H9 (cell line): ENCODE measurements around the gene ARHGEF2. TPM values are rescaled to one million over a fixed set of nuclear protein-coding genes. Genes with fewer than 3 reads are reported as not detected.

Source experiments
- DNase-seq: peaks from one replicate; pipeline ENCODE4 v3.0.0-alpha.2; 2017
- H2AFZ ChIP-seq: one replicate; pipeline ENCODE4 v1.6.1; 2013; ENCODE audit warnings: mild to moderate bottlenecking, low read length, control low read depth, moderate library complexity
- H2AK5ac ChIP-seq: 2 replicates; pipeline ENCODE4 v1.6.1; 2013; ENCODE audit warnings: low read length, control low read depth, mixed read lengths; ENCODE audit not compliant: insufficient read length
- H2BK120ac ChIP-seq: one replicate; pipeline ENCODE4 v1.6.1; 2013; ENCODE audit warnings: low read depth, mild to moderate bottlenecking, low read length, control low read depth, inconsistent platforms; ENCODE audit not compliant: poor library complexity, severe bottlenecking
- H2BK12ac ChIP-seq: 2 replicates; pipeline ENCODE4 v1.6.1; 2013; ENCODE audit warnings: low read length, control low read depth, mixed read lengths, low read depth; ENCODE audit not compliant: insufficient read length
- H2BK15ac ChIP-seq: 2 replicates; pipeline ENCODE4 v1.6.1; 2013; ENCODE audit warnings: low read depth, low read length, control low read depth
- H2BK20ac ChIP-seq: one replicate; pipeline ENCODE4 v1.6.1; 2013; ENCODE audit warnings: low read depth, mild to moderate bottlenecking, low read length, control low read depth, inconsistent platforms; ENCODE audit not compliant: poor library complexity, severe bottlenecking
- H2BK5ac ChIP-seq: 2 replicates; pipeline ENCODE4 v1.6.1; 2013; ENCODE audit warnings: low read length, control low read depth, mixed read lengths; ENCODE audit not compliant: insufficient read length
- H3K14ac ChIP-seq: 2 replicates; pipeline ENCODE4 v1.6.1; 2013; ENCODE audit warnings: low read length, control low read depth; ENCODE audit not compliant: insufficient read depth
- H3K18ac ChIP-seq: 2 replicates; pipeline ENCODE4 v1.6.1; 2013; ENCODE audit warnings: low read depth, mild to moderate bottlenecking, mixed read lengths, low read length, control low read depth; ENCODE audit not compliant: insufficient read length
- H3K23ac ChIP-seq: 2 replicates; pipeline ENCODE4 v1.6.1; 2013; ENCODE audit warnings: low read length, control low read depth, mixed read lengths, low read depth; ENCODE audit not compliant: insufficient read length
- H3K23me2 ChIP-seq: 2 replicates; pipeline ENCODE4 v1.6.1; 2013; ENCODE audit warnings: low read depth, mild to moderate bottlenecking, mixed read lengths, low read length, control low read depth; ENCODE audit not compliant: insufficient read length, poor library complexity, severe bottlenecking
- H3K27ac ChIP-seq: 2 replicates; pipeline ENCODE4 v1.5.1; 2013; ENCODE audit warnings: low read length, control low read depth, mixed read lengths, low read depth; ENCODE audit not compliant: insufficient read length
- H3K27me3 ChIP-seq: 2 replicates; pipeline ENCODE4 v1.6.1; 2013; ENCODE audit warnings: low read length, control low read depth, inconsistent platforms; ENCODE audit not compliant: insufficient read depth
- H3K4ac ChIP-seq: 2 replicates; pipeline ENCODE4 v1.6.1; 2013; ENCODE audit warnings: low read depth, mild to moderate bottlenecking, control low read depth, inconsistent platforms, low read length, moderate library complexity
- H3K4me1 ChIP-seq: 2 replicates; pipeline ENCODE4 v1.6.1; 2013; ENCODE audit warnings: low read length, control low read depth, inconsistent platforms; ENCODE audit not compliant: insufficient read depth
- H3K4me2 ChIP-seq: 2 replicates; pipeline ENCODE4 v1.6.1; 2013; ENCODE audit warnings: low read length, control low read depth, mixed read lengths; ENCODE audit not compliant: insufficient read length, insufficient read depth
- H3K56ac ChIP-seq: 2 replicates; pipeline ENCODE4 v1.6.1; 2013; ENCODE audit warnings: low read depth, mild to moderate bottlenecking, mixed read lengths, low read length, control low read depth; ENCODE audit not compliant: insufficient read length
- H3K79me1 ChIP-seq: 2 replicates; pipeline ENCODE4 v1.6.1; 2013; ENCODE audit warnings: low read depth, mild to moderate bottlenecking, moderate library complexity, low read length, control low read depth, inconsistent platforms; ENCODE audit not compliant: insufficient read depth, poor library complexity, severe bottlenecking
- H3K79me2 ChIP-seq: 2 replicates; pipeline ENCODE4 v1.6.1; 2013; ENCODE audit warnings: low read length, control low read depth, inconsistent platforms; ENCODE audit not compliant: insufficient read depth
- H3K9ac ChIP-seq: 2 replicates; pipeline ENCODE4 v1.6.1; 2013; ENCODE audit warnings: low read length, control low read depth, mixed read lengths; ENCODE audit not compliant: insufficient read length; ENCODE audit errors: extremely low read depth
- H3K9me3 ChIP-seq: one replicate; pipeline ENCODE4 v1.6.1; 2013; ENCODE audit warnings: low read depth, low read length, inconsistent platforms; ENCODE audit not compliant: control insufficient read depth
- H3T11ph ChIP-seq: one replicate; pipeline ENCODE4 v1.6.1; 2013; ENCODE audit warnings: mild to moderate bottlenecking, low read length, control low read depth, inconsistent platforms
- H4K20me1 ChIP-seq: one replicate; pipeline ENCODE4 v1.6.1; 2013; ENCODE audit not compliant: control insufficient read depth, insufficient read length, insufficient read depth
- H4K5ac ChIP-seq: 2 replicates; pipeline ENCODE4 v1.6.1; 2013; ENCODE audit warnings: low read depth, mild to moderate bottlenecking, mixed read lengths, low read length, control low read depth; ENCODE audit not compliant: insufficient read length
- H4K8ac ChIP-seq: replicated peaks from 2 replicates; pipeline ENCODE4 v1.6.1; 2013; ENCODE audit warnings: low read length, control low read depth, mixed read lengths, low read depth; ENCODE audit not compliant: insufficient read length
- H4K91ac ChIP-seq: 2 replicates; pipeline ENCODE4 v1.6.1; 2013; ENCODE audit warnings: low read depth, mild to moderate bottlenecking, moderate library complexity, mixed read lengths, low read length, control low read depth; ENCODE audit not compliant: insufficient read length
- H3K27ac Mint-ChIP-seq, 3 experiments: 2 replicates in 2 of 3; 3 replicates in 1 of 3; pipeline ENCODE4 v1.8.0; 2020 to 2021; ENCODE audit warnings: mixed read lengths in 3 of 3, mild to moderate bottlenecking in 1 of 3, moderate library complexity in 1 of 3
- H3K27me3 Mint-ChIP-seq: 2 replicates; pipeline ENCODE4 v1.8.0; 2021; ENCODE audit warnings: low read depth, mild to moderate bottlenecking, moderate library complexity, mixed read lengths
- H3K36me3 Mint-ChIP-seq, 3 experiments: 2 replicates in 2 of 3; 3 replicates in 1 of 3; pipeline ENCODE4 v1.8.0; 2020 to 2021; ENCODE audit warnings: low read depth in 3 of 3, mixed read lengths in 3 of 3; ENCODE audit not compliant: insufficient read depth in 1 of 3
- H3K4me1 Mint-ChIP-seq, 2 experiments: 2 replicates each; pipeline ENCODE4 v1.8.0; 2020; ENCODE audit warnings: mixed read lengths in 2 of 2
- H3K4me3 Mint-ChIP-seq, 2 experiments: 2 replicates in 1 of 2; 3 replicates in 1 of 2; pipeline ENCODE4 v1.8.0; 2020 to 2021; ENCODE audit warnings: mild to moderate bottlenecking in 2 of 2, mixed read lengths in 2 of 2, moderate library complexity in 1 of 2
- H3K9me3 Mint-ChIP-seq, 2 experiments: 2 replicates in 1 of 2; 3 replicates in 1 of 2; pipeline ENCODE4 v1.8.0; 2020; ENCODE audit warnings: mild to moderate bottlenecking in 2 of 2, mixed read lengths in 2 of 2, moderate library complexity in 1 of 2
- CTCF ChIP-seq: fragments of 200-600 bp; sonication (generic); conservative IDR thresholded peaks from 3 replicates; pipeline ENCODE4 v1.8.0; 2021; ENCODE audit warnings: antibody characterized with exemption, mild to moderate bottlenecking
- WGBS: extraction: QIAGEN DNeasy Blood & Tissue Kit; methylation state at CpG from one replicate; pipeline ENCODE4 v1.1.7; 2013; ENCODE audit warnings: missing lambda C conversion rate, low lambda C conversion rate, mixed read lengths; ENCODE audit not compliant: insufficient read length; ENCODE audit errors: extremely low coverage; 5-methylcytosine and 5-hydroxymethylcytosine counted together
- total RNA-seq: library from RNA; stranded (reverse); gene quantifications from 2 replicates; pipeline ENCODE4 v1.2.1, GENCODE V29; 2021

ARHGEF2 gene
- total RNA-seq, 1 experiment from 2014 or later, result 111 TPM

GRCh38 chr1:156004843-156005584 lies 26.7 kb upstream of the ARHGEF2 start:
- no peaks in the 10 kb centered on the region for H3K79me2 ChIP-seq

More at GRCh38 chr1:156004843-156005584, 26.7 kb upstream of the ARHGEF2 start:
- no peak overlapping the region for H3K4ac ChIP-seq
- no peak overlapping the region for H3K18ac ChIP-seq
- no peak overlapping the region for H2BK120ac ChIP-seq
- no peak overlapping the region for H2BK12ac ChIP-seq
- H4K5ac ChIP-seq, result no peak overlapping the region
- no peak overlapping the region for H2AFZ ChIP-seq
- H3K27ac Mint-ChIP-seq, result peak overlapping the region in 1 of 3 experiments; percentile 88; a peak in 1 of 7 replicates
- H3K23me2 ChIP-seq, result no peaks in the 10 kb centered on the region
- H2BK5ac ChIP-seq, result no peak overlapping the region
- peaks cover 5 to 18% (median 12%) of the 10 kb centered on the region in 3 experiments; a peak in 6 of 7 replicates for H3K36me3 Mint-ChIP-seq
- H3K27ac ChIP-seq, result no peak overlapping the region
- H4K91ac ChIP-seq, result no peak overlapping the region
- WGBS, result no CpG with 5 or more reads among the region's 4 CpGs
- no peak overlapping the region for H4K8ac ChIP-seq
- no peaks in the 10 kb centered on the region for H3K4me1 ChIP-seq
- no peak overlapping the region for H3K56ac ChIP-seq
- no peak overlapping the region for H3K4me3 Mint-ChIP-seq
- no peak overlapping the region for H3K14ac ChIP-seq
- H3K9me3 ChIP-seq, result no peaks in the 10 kb centered on the region
- H4K20me1 ChIP-seq, result no peaks in the 10 kb centered on the region
- no peaks in the 10 kb centered on the region for H3K27me3 ChIP-seq
- TF ChIP-seq CTCF, result no peak
- no peak overlapping the region for H3K9ac ChIP-seq
- H3K79me1 ChIP-seq, result no peaks in the 10 kb centered on the region
- DNase-seq, result no peak
- no peak overlapping the region for H3K23ac ChIP-seq
- no peak overlapping the region for H2BK15ac ChIP-seq
- no peak overlapping the region for H3T11ph ChIP-seq
- no peaks in the 10 kb centered on the region for H3K9me3 Mint-ChIP-seq
- H2BK20ac ChIP-seq, result no peak overlapping the region
- peaks cover 2% of the 10 kb centered on the region; the same call in 1 of the 2 replicates for H3K27me3 Mint-ChIP-seq
- peaks cover 10 to 16% of the 10 kb centered on the region in 2 experiments for H3K4me1 Mint-ChIP-seq
- H2AK5ac ChIP-seq, result no peak overlapping the region
- H3K4me2 ChIP-seq, result no peak overlapping the region
